ENCODE results near the gene SSC5D. TPM values are rescaled to one million over a fixed set of nuclear protein-coding genes. Genes with fewer than 3 reads are reported as not detected.

The SSC5D gene
- total RNA-seq, 2 experiments from 2014 or later = 0.67 to 0.70 TPM

- ChIA-PET CTCF (no interaction called here), POLR2A (no interaction called here)
- Mint-ChIP-seq H3K27me3 (peaks cover 7% of the 10 kb centered on the region), H3K36me3 (ENCODE audit: low read depth) (no peaks in the 10 kb centered on the region), H3K4me3 (no peak overlapping the region), H3K27ac (no peak overlapping the region), H3K4me1 (ENCODE audit: low read depth) (peaks cover 2% of the 10 kb centered on the region), H3K9me3 (no peaks in the 10 kb centered on the region)
- no peak for TF ChIP-seq CTCF (IDR thresholded peaks at IDR 0.05)
- ATAC-seq = no peak
- intact Hi-C loops (cut with micrococcal nuclease) = no loop called here
- DNase-seq = no peak
Measured at GRCh38 chr19:55544776-55545439, 56.7 kb downstream of the SSC5D start.

DNA sequence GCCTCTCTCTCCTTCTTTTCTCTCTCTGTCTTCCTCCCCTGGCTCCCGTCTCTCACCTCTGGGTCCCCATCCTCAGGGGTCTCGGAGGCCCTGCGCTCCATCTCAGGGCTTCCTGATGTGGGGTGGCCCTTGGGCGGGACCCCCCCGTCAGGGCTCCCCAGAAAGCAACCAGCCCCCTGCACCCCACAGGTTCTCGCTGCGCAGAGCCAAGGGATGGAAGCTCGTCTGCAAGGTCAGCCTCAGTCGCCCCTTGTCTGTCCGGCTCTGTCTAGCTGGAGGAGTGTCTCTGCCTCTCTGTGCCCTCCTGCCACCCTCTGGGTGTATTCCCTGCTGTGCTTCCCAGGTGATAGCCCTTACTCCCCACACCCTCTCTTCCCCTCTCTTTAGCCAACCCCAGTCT lies 57.2 kb downstream of the SSC5D start, which contains the start of gene SBK3:
Gene SBK3 (minus strand): TSS at position 101 of the 400 bp plus-strand sequence. CDS start 0 bp downstream, at position 101.
- Mint-ChIP-seq H3K36me3 (ENCODE audit: low read depth) (no peaks in the 10 kb centered on the region), H3K4me1 (ENCODE audit: low read depth) (peaks cover 2% of the 10 kb centered on the region), H3K27ac (no peak within 1 kb of the TSS), H3K9me3 (no peaks in the 10 kb centered on the region), H3K4me3 (no peak within 1 kb of the TSS), H3K27me3 (peaks cover 7% of the 10 kb centered on the region)
- intact Hi-C loops (cut with micrococcal nuclease) = no loop called here
- ChIA-PET POLR2A (no interaction called here), CTCF (no interaction called here)
- DNase-seq (no peak), ATAC-seq (no peak)
- no peak for TF ChIP-seq CTCF (IDR thresholded peaks at IDR 0.05)

GRCh38 chr19:55546011-55546410 lies 57.8 kb downstream of the SSC5D start:
- no peak overlapping the region for H3K4me3 Mint-ChIP-seq
- ATAC-seq (no peak), DNase-seq (no peak)
- no peak for TF ChIP-seq CTCF (IDR thresholded peaks at IDR 0.05)
- H3K27ac Mint-ChIP-seq = no peak overlapping the region
- CTCF ChIA-PET = no interaction called here
- POLR2A ChIA-PET = no interaction called here
- H3K9me3 Mint-ChIP-seq = no peaks in the 10 kb centered on the region
- intact Hi-C loops (cut with micrococcal nuclease) = no loop called here
- H3K27me3 Mint-ChIP-seq = peaks cover 7% of the 10 kb centered on the region
- H3K4me1 Mint-ChIP-seq (ENCODE audit: low read depth) = peaks cover 2% of the 10 kb centered on the region
- no peaks in the 10 kb centered on the region for H3K36me3 Mint-ChIP-seq (ENCODE audit: low read depth)

DNA sequence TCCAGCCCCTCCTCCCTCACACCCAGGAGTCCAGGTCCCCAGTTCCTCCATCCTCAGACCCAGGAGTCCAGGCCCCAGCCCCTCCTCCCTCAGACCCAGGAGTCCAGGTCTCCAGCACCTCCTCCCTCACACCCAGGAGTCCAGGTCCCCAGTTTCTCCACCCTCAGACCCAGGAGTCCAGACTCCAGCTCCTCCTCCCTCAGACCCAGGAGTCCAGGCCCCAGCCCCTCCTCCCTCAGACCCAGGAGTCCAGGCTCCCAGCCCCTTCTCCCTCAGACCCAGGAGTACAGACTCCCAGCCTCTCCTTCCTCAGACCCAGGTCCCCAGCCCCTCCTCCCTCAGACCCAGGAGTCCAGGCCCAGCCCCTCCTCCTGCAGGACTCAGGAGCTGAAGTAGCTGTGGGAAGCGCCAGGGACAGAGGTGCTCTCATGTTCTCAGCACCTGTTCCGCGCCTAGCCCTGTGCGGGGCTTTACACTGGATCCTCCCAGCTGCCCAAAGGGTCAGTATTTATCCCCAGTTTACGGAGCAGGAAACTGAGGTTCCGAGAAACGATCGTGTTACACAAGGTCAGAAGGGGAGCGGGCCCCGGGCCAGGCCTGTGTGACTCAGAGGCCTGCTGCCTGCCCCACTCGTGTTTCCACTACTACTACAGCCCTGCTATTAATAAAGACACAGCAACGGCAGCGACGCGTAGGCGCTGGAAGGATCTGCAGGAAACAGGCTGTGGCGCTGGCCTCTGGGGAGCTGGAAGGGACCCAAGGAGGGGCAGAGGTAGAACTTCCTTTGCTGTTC lies 58.8 kb downstream of the SSC5D start:
- H3K27me3 Mint-ChIP-seq = peaks cover 7% of the 10 kb centered on the region
- POLR2A ChIA-PET = no interaction called here
- ATAC-seq = no peak
- no peaks in the 10 kb centered on the region for H3K9me3 Mint-ChIP-seq
- CTCF ChIA-PET = interaction anchor here (0.6 kb wide), 1 partner anchor 598 kb away, joined by 3 read pairs; no protein-coding TSS in a partner anchor
- DNase-seq = no peak
- intact Hi-C loops (cut with micrococcal nuclease) = no loop called here
- H3K27ac Mint-ChIP-seq = no peak overlapping the region
- no peak overlapping the region for H3K4me3 Mint-ChIP-seq
- no peaks in the 10 kb centered on the region for H3K36me3 Mint-ChIP-seq (ENCODE audit: low read depth)
- peaks cover 2% of the 10 kb centered on the region for H3K4me1 Mint-ChIP-seq (ENCODE audit: low read depth)
- TF ChIP-seq CTCF (IDR thresholded peaks at IDR 0.05) = no peak

Measured in activated CD8-positive, alpha-beta T cell treated with anti-CD3 and anti-CD28 coated beads for 36 hours (primary cell).